HG03103 (cell line): ENCODE data around the gene CMTM8.

ENCODE experiments used
- ATAC-seq: cut with Tn5 transposase; IDR thresholded peaks from one replicate; pipeline ENCODE4 v1.9.1; 2021; ENCODE audit warnings: low read depth; ENCODE audit not compliant: unreplicated experiment

The CMTM8 gene

DNA sequence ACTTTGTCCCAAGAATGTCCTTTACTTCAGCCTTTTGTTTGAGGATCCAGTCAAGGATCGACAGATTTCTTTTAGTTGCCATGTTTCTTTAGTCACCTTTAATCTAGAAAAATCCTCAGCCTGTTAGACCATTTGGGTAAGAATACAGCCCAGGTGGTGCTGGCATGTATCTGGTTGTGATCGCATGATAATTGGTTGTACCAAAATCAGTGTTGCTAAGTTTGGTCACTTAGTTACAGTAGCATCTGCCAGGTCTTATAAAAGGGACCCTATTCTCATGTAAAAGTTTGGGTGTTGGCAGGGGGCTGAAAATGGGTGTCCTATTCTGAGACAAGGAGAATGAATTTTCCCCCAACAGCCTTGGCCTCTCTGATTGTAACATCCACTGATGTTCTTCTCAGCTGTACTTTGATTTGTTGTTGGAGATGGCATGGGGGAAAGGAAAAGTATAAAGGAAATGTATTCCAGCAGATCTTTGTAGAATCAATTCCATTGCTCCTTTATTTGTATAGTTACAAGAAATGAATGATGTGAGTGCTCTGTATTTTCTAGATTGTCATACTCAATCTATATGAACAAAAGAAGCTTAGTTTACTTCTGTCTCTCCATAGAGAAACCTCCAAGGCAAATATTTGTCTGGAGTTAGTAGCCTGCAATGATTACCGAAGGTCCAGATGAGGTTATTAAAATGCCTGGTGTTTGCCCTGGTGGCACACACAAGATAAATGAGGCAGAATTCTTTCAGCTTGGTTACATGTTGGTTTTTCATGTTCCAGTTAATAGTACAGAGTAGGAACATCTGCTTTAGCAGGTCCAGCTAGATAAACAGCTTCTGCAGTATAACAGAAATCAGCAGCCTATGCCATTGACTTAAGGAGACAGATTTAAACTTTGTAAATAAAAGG, 65.7 kb downstream of the CMTM8 start:
- ATAC-seq, result no peak

DNA sequence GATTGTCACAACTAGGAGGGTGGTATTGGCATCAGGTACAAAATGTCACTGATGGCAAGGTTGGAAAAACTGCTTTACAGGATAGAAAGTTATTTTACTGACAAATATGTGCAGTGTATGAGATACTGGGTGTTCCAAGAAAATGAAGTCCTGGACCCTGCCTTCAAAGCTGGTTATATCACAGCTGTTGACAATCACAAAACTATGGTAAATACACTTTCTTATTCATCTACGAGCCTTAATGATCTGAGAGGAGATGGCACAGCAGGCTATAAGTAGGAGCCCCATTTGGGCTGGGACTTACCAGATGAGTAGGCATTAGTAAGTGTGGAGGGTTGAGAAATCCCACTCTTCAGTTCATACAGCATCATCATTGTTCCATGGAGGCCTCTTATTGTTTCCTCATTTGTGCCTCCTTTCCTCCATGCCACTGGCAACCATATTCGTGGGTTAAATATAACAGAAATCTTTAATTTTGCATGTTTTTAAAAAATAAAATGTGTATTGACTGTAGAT, 66.9 kb downstream of the CMTM8 start:
- ATAC-seq, result no peak

DNA sequence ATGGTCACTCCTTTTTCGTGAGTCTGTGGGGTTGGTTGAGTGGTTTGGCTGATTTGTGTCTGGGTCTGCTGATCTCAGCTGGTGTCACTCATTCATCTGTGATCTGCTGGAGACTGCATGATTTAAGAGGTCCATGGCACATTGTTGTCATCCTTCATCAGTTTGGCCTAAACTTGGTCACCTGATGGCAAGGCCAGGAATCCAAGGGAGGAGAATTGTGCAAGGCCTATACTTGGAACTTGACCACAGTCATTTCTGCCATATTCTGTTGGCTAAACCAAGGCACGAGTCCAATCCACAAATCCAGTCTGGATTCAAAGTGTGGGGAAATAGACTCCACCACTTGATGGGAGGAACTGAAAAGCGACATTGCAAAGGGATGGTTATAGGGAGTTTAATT, 67.6 kb downstream of the CMTM8 start:
- ATAC-seq, result no peak

DNA sequence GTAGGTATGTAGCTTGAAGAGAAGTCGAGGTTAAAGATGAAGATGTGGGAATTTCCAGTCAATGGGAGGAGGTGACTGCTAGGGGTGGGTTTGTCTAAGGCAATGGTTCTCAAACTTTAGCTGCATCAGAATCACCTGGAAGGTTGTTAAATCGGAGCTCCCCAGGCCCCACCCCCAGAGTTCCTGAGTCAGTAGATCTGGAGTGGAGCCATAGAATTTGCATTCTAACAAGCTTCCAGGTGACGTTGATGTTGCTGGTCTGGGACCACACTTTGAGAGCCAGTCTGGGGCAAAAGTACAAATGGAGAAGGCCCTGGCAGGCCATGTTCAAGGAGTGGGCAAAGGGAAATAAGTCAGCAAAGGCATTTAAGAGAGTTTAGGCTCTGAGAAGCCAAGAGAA, 69.1 kb downstream of the CMTM8 start:
- ATAC-seq, result no peak

DNA sequence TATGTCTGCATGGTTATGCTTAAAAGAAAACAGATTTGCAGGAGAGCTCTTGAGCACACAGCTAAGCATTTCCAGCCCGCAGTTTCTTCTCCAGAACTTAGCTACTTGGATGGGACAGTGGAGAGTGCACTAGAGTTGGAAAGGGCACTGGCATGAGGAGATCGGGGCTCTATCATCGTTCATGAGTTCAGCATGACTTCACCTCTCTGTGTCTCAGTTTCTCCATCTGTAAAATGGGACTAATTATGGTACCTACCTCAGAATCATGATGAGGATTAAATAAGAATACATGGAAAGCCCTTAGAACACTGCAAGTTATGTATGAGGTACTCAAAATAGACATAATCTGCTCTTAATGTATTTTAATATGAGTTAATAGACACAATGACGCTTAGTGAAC, 69.9 kb downstream of the CMTM8 start:
- ATAC-seq, result no peak

DNA sequence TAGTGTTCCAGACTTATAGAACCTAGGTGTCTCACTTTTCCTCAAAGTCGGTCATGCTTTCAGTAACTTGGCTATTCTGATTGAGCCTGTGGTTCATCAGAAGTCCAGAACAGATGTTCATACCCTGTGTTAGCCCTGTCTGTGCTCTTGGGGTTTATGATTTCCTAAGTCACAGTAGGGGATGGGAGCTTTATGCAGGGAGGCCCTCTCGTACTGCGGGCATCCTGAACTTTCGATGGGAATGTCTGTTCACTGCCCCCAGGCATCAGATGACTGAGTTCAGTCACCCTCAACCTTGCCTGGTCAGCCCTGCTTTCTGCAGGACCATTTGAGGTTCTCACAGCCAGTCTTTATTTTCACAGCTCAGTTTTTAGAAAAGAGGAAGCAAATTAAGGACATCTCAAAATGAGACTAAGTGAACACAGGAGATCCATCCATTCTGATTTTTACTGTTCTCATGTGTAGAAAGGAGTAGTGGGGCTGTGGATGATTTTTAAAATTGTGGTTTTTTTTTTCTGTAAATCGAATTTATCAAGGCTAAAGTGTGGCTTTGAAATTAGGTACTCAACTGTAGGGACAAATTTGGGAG, 71.3 kb downstream of the CMTM8 start:
- ATAC-seq, result peak; percentile 70

DNA sequence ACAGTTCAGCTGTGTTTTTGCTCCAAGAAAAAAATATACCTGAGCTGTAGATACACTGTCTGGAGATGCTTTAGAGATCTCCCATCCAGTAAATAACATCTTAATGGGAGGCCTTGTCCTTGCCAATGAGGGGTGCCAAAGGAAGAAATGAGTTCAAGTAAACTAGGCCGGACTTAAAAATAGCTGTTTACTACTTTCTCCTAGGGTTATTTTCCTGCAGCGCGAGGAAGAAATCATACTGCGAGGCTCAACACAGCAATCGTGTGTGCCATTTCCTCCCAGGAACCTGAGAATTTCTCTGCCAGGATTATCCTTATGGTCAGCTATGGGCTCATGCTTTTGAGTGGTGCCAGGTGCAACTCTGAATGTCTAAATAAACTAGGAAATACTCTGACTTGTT, 71.9 kb downstream of the CMTM8 start:
- ATAC-seq, result no peak

DNA sequence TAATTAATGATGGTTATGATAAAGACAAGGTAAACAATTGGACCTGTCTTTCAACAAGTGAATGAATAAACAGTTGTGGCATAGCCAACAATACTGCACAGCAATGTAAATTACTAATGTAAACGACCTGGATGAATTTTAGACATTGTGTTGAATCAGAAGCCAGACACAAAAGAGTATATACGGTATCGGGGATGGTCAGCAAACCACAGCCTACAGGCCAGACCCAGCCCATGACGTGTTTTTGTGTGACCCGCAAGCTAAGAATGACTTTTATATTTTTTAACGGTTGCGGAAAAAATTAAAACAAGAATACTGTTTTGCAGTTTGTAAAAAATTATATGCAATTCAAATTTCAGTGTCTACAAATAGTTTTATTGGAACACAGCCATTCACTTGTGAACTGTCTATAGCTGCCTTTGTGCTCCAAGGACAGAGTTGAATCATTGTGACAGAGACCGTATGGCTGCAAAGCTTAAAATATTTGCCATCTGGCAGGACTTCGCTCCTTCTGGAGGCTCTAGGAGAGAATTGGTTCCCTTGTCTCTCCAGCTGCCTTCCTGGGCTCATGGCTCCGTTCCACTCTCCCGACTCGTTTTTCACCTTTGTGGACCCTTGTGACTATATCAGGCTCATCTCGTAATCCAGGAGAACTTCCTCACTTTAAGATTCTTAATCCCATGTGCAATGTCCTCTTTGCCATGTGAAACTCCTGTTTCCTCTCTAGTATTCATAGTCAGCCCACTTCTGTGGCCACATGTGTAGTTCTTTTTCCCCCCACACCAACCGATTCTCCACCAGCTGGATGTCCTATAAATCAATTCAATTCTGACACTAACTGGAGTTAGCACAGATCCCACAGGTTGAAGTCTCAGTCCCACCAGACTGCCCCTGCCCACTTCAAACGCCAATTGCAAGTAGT, 72.7 kb downstream of the CMTM8 start:
- ATAC-seq, result no peak

DNA sequence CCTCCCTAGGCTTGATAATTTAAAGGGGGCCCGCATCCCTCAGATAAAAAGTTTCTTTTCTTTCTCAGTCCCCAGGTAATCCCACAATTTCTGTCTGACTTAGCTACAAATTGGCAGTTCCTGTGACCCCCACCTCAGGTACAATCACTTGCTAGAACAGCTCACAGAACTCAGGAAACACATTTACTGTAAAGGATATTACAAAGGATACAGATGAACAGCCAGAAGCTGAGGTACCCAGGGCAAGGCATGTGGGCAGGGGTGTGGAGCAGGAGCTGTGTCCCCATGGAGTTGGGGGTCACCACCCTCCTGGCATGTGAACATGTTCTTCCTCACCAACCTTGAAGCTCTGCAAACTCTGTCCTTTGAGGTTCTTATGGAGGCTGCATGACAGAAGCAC, 73.8 kb downstream of the CMTM8 start:
- no peak for ATAC-seq

DNA sequence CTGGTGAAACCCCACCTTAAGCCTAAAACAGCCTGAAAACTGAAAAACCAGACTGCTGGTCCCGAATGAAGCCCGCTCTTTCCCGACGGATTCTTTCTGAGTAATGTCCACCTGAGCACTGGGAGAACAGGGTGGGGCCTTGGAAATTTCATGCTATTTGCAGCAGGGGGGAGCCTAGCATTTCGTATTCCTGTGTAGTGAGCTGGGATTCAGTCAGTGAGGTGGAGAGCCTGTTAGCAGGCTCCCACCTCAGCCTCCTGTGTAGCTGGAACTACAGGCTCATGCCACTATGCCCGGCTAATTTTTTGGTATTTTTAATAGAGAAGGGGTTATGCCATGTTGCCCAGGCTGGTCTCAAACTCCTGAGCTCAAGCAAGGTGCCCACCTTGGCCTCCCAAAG, 74.7 kb downstream of the CMTM8 start:
- no peak for ATAC-seq

DNA sequence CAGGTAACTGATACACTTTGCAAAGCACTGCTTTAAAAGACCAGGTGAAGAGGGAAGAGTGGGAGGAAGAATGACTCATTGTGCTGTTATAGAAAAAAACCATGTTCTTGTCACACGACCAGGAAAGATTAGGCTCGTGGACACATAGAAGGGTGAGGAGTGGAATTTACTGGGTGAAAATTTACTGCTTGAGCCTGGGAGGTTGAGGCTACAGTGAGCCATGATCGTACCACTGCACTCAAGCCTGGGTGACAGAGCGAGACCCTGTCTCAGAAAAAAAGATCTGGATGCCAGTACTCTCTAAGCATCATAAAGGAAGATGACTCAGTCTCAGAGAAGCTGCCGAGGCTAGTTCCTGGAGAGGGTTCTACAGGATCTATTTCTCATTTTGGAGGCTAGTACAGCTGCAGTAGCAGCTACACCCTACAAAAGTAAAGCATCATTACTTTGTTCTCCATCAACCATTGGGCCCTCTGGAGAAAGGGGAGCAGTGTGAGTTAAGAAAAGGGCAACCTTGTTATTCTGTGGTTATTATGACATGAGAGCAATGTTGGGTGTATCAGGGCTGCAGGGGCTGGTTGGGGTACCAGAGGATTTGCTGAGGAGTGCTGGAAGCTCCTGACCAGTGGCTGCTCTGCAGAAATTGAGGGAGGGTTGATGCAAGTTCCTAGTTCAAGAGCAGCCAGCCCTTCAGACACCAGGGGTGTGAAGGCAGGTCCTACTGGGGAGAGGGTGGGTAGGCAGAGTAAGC, 75.4 kb downstream of the CMTM8 start:
- ATAC-seq, result no peak

DNA sequence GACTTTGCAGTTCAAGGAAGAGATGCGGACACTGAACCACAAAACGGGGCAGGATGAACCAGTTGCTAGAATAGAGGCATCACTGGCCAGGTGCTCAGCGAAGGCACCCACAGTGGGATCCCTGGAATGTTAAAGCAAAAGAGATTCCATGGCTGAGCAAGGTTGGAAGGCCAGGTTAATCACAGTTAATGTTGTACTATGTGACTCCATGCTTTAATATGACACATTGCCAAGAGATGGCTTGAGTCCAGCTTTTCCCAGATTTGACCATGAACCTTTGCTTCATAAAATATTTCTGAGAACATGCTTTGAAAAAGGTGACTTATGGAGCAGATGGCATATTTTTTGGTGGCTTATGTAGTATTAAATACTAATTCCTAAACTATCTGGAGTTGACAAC, 77.0 kb downstream of the CMTM8 start:
- no peak for ATAC-seq

DNA sequence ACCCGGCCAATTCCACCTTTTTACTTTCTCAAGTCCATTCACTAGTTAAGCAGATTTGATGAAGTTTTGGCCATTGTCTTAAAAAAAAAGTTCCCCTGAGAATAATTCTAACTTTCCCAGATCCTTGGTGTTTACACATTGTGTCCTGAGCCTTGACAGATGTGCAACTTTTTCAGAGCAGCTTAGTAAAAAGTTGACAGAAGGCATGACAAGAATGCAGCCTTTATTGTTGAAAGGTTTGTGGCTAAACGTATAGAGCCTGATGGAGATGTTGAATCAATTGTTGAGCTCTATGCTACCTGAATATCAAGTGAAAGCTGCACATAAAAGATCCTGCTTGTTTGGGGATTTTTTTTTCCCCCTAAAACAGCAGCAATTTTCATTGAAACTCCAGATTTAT, 77.8 kb downstream of the CMTM8 start:
- ATAC-seq, result no peak

DNA sequence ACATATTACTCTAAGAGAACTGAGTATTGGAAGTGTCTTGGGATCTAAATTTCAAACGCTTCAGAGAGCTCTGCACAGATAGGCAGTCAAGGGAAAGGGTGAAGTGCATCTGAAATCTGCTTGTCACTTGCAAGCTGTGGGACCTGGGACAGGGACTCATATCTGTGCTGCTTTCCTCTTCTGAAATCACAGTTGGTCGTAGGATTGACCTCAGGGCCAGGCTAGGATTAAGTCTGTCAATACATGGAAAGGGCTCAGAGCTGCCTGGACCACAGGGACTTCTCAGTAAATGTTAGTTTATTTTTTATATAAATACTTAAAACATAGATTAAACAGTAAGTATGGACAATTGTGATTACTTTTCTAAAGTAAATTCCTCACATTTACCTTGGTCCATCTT, 78.5 kb downstream of the CMTM8 start:
- ATAC-seq, result no peak

DNA sequence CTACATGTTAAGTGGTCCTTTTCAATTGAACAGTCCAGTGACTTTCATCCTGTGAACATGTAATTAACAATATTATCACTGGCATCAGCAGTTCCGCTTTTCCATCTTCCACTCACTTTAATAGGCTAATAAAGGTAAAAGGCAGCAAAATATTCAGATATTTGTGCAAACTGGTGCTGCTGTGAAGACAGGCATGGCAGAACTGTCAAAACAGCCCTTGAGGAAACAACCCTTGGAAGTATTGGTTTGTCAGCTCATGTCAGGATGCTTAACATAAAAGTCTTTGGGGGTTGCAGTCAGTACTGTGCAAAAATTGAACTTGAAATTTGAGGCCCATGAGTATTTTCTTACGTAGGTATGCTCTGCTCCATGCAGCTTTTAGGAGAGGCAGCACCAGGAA, 81.1 kb downstream of the CMTM8 start:
- ATAC-seq, result no peak

DNA sequence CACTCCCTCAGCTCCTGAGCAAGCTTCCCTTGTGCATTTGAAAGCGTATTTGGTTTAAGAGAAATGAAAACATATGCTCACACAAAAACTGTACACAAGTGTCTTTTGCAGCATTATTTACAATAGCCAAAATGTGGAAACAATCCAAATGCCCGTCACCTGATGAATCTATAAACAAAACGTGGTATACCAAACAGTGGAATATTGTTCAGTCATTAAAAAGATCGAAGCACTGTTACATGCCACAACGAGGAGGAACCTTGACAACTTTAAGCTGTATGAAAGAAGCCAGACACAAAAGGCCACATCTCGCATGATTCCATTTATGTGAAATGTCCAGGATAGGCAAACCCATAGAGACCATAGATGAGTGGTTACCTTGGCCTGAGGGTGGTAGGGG, 81.6 kb downstream of the CMTM8 start:
- no peak for ATAC-seq

DNA sequence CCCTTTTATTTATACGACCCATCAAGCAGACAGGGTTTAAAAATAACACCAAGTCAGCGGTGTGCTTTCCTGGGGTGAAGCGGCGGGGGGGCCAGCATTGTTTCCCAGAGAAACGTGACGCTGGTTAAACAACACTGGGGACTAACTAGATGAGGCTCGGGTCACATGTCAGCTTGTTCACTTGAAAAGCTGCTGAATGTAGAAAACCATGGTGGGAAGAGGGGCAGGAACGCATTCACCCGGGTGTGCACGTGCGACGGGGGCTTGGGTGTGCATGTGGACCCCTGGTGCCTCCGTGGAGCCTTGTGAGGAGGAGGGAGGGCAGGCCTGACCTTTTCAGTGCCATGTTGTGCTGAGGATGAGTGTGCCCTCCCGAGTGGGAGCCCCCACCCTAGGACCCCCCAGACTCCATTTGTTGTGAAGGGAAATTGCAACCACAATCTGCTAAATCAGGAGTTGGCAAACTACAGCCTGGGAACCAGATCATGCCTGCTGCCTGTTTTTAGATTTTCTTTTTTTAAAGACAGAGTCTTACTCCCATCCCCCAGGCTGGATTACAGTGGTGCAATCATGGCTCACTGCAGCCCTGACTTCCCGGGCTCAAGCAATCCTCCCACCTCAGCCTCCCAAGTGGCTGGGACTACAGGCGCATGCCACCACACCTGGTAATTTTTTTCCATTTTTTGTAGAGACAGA, 82.8 kb downstream of the CMTM8 start:
- no peak for ATAC-seq

DNA sequence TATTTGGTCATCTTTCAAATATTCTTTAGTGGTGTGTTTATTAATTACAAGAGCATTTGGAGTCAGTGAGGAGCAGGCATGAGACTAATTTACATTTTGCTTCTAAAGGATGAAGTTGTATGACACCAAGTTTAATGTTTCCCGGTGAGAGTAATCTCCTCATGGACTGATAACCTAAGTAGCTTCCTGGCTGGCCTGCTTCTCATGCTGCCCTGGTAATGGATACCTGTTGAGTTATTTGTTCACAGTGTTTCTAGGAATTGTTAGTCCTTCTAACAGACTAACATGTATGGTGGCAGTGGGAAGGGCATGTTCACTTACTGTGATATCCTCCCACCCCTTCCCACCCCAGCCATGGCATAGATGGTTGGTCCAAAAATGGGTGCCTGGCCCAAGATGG, 83.8 kb downstream of the CMTM8 start:
- no peak for ATAC-seq

DNA sequence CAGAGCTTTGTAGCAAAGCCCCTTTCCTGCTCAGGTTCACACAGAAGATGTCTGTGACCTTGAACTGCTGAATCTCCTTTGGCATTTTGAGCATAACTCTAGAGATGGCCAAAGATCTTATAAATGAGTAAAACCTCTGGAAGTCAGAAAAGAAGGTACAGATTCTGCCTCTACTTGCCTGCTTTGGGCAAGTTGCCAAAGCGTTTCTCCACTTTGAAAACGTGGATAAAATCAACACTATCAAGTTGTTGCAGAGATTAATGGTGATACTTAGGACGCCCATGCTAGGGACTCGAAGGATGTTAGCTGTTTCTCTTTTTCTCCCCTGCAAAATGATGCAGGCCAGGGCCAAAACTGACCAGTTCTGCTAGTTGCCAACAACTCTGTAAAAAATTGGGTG, 85.1 kb downstream of the CMTM8 start:
- ATAC-seq, result no peak

DNA sequence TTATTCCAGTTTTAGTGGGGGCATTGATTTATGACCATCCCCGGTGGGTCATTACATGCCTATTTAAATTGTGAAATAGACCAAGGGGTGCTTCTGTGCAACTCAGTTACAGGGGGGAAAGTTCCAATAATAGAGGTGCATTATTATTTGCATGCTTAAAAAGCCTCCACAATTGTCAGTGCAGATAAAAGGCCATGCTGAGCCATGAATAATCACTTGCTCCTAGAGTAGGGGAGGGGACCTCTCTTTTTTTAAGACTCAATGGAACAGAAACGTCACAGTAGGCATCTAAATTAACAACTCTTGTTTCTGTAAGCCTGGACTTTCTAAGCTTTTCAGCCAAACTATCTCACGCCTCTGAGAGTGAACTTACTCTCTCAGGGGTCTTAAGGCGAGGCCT, 86.7 kb downstream of the CMTM8 start:
- ATAC-seq, result no peak
